GM12878 (cell line): ENCODE measurements around the gene FRAS1.

Experiments
- BHLHE40 ChIP-seq, 2 experiments: fragments of 450-650 bp in 1 of 2; IDR thresholded peaks; 2 replicates each; pipeline ENCODE4 v1.6.1; 2011 to 2017; ENCODE audit warnings: low read depth in 2 of 2, borderline replicate concordance in 1 of 2, improper control_type of control experiment in 1 of 2, low read length in 1 of 2, mild to moderate bottlenecking in 1 of 2
- BMI1 ChIP-seq: fragments of 450-650 bp; IDR thresholded peaks from 2 replicates; pipeline ENCODE4 v1.6.1; 2016; ENCODE audit warnings: mild to moderate bottlenecking, moderate library complexity, borderline replicate concordance
- BRCA1 ChIP-seq: IDR thresholded peaks from 2 replicates; pipeline ENCODE4 v1.6.1; 2011; ENCODE audit warnings: low read depth, low read length, improper control_type of control experiment
- ESRRA ChIP-seq: IDR thresholded peaks from 2 replicates; pipeline ENCODE4 v1.6.1; 2012; ENCODE audit warnings: mild to moderate bottlenecking, low read length, improper control_type of control experiment
- EZH2 ChIP-seq: IDR thresholded peaks from 2 replicates; pipeline ENCODE4 v1.6.1; 2012; ENCODE audit warnings: low read depth, mild to moderate bottlenecking, control low read depth, inconsistent platforms, low read length, borderline replicate concordance; ENCODE audit not compliant: control insufficient read depth
- JUND ChIP-seq: IDR thresholded peaks from 2 replicates; pipeline ENCODE4 v1.6.1; 2012; ENCODE audit warnings: low read depth, mild to moderate bottlenecking, low read length, improper control_type of control experiment, moderate library complexity
- POLR2AphosphoS5 ChIP-seq: IDR thresholded peaks from 2 replicates; pipeline ENCODE4 v1.6.1; 2011; ENCODE audit warnings: mild to moderate bottlenecking, low read length, inconsistent platforms
- SMC3 ChIP-seq: IDR thresholded peaks from 2 replicates; pipeline ENCODE4 v1.6.1; 2011; ENCODE audit warnings: low read length, improper control_type of control experiment, borderline replicate concordance
- YY1 ChIP-seq: IDR thresholded peaks from 2 replicates; pipeline ENCODE4 v1.6.1; 2011; ENCODE audit warnings: low read depth, mild to moderate bottlenecking, low read length
- TF ChIP-seq, protein P1 (sequence below): IDR thresholded peaks from 2 replicates; pipeline ENCODE4 v1.6.1; 2012; ENCODE audit warnings: low read depth, low read length, improper control_type of control experiment
- TF ChIP-seq, protein P2 (sequence below), 3 experiments: IDR thresholded peaks in 2 of 3; conservative IDR thresholded peaks in 1 of 3; 2 replicates each; pipeline ENCODE4 v1.5.1; 2011; ENCODE audit warnings: low read depth in 3 of 3, low read length in 3 of 3, mild to moderate bottlenecking in 3 of 3, control low read depth in 2 of 3, moderate library complexity in 2 of 3, inconsistent platforms in 1 of 3, mixed read lengths in 1 of 3; ENCODE audit not compliant: control insufficient read depth in 2 of 3, insufficient read depth in 1 of 3; ENCODE audit errors: extremely low read depth in 1 of 3
- TF ChIP-seq, protein P3 (sequence below): IDR thresholded peaks from 2 replicates; pipeline ENCODE4 v1.6.1; 2011; ENCODE audit warnings: low read depth, low read length, improper control_type of control experiment, borderline replicate concordance

DNA sequence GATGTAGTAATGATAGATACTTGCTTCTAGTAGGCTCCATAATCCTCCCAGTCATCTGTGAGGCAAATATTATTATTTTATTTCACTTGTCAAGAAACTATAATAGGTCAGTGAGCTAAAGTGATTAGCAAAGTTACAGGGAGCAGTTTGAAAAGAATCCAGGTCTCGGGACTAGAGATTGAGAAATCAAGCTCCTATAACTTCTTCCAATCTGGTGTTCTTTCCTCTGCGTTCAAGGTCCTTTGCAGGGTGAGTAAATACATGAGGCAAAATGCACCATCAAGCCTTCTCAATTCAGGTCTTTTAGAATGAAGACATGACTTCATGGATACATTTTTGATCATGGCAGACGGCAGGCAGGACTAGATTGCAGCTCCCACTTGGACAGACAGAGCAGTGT lies 150.4 kb downstream of the FRAS1 start:
- TF ChIP-seq BRCA1 (no peak), SMC3 (no peak), ESRRA (no peak), JUND (no peak), BHLHE40 (IDR thresholded peaks at IDR 0.05; ENCODE audit: borderline replicate concordance in 1 of 2, low read depth in 2 of 2, low read length in 1 of 2) (no peak), BMI1 (no peak), YY1 (no peak), POLR2AphosphoS5 (no peak), EZH2 (no peak)
- TF ChIP-seq, protein P1, sequence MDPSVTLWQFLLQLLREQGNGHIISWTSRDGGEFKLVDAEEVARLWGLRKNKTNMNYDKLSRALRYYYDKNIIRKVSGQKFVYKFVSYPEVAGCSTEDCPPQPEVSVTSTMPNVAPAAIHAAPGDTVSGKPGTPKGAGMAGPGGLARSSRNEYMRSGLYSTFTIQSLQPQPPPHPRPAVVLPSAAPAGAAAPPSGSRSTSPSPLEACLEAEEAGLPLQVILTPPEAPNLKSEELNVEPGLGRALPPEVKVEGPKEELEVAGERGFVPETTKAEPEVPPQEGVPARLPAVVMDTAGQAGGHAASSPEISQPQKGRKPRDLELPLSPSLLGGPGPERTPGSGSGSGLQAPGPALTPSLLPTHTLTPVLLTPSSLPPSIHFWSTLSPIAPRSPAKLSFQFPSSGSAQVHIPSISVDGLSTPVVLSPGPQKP, result no peak
- TF ChIP-seq, protein P2, sequence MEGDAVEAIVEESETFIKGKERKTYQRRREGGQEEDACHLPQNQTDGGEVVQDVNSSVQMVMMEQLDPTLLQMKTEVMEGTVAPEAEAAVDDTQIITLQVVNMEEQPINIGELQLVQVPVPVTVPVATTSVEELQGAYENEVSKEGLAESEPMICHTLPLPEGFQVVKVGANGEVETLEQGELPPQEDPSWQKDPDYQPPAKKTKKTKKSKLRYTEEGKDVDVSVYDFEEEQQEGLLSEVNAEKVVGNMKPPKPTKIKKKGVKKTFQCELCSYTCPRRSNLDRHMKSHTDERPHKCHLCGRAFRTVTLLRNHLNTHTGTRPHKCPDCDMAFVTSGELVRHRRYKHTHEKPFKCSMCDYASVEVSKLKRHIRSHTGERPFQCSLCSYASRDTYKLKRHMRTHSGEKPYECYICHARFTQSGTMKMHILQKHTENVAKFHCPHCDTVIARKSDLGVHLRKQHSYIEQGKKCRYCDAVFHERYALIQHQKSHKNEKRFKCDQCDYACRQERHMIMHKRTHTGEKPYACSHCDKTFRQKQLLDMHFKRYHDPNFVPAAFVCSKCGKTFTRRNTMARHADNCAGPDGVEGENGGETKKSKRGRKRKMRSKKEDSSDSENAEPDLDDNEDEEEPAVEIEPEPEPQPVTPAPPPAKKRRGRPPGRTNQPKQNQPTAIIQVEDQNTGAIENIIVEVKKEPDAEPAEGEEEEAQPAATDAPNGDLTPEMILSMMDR (IDR thresholded peaks at IDR 0.05 in 2 of 3, conservative IDR thresholded peaks at IDR 0.05 in 1 of 3; ENCODE audit: control insufficient read depth in 2 of 3, extremely low read depth in 1 of 3, insufficient read depth in 1 of 3, low read depth in 3 of 3, low read length in 3 of 3), result no peak
- TF ChIP-seq, protein P3, sequence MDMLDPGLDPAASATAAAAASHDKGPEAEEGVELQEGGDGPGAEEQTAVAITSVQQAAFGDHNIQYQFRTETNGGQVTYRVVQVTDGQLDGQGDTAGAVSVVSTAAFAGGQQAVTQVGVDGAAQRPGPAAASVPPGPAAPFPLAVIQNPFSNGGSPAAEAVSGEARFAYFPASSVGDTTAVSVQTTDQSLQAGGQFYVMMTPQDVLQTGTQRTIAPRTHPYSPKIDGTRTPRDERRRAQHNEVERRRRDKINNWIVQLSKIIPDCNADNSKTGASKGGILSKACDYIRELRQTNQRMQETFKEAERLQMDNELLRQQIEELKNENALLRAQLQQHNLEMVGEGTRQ, result no peak
